Liver (tissue), 2 donors: ENCODE measurements around the gene CHADL.

Experiments used
- RAD21 ChIP-seq, 2 donors: IDR thresholded peaks; 2 replicates each; pipeline ENCODE4 v1.6.1; 2016; ENCODE audit warnings: antibody characterized with exemption in 2 of 2, mild to moderate bottlenecking in 2 of 2
- YY1 ChIP-seq: IDR thresholded peaks from 2 replicates; pipeline ENCODE4 v1.6.1; 2016; ENCODE audit warnings: antibody characterized with exemption, mild to moderate bottlenecking
- donor health status: healthy.

- TF ChIP-seq YY1 (no peak), RAD21 (IDR thresholded peaks at IDR 0.05) (peak in 1 of 2 donors; percentile 3)
Observed at GRCh38 chr22:41217553-41218157, 23.1 kb downstream of the CHADL start.
